ENCODE results near the gene PTHLH.

The PTHLH gene

DNA sequence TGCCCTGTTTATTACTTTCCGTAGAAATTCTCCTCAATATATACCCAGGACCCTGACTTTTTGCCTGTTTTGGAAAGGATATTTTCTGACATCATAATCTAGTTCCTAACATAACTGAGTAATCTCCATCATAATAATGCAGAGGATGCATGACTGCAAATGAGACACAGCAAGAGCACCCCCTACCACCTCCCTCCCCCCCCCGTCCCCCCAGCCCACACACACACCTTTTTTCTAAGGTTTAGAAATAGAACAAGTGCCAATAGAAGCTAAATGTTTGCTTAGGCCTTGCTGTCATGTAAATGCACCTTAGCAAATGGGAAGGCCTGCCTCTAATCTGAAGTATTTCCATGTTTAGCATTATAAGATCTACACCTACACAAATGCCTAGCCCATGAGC, at the start of gene PTHLH:
Gene PTHLH (minus strand): TSS at position 13 of the 400 bp plus-strand sequence. CDS start 3,239 bp downstream, outside the sequence.
- Histone ChIP-seq H3K27me3 (peaks cover 90 to 100% (median 98%) of the 10 kb centered on the region in 11 experiments), H4K20me1 (peaks cover 0 to 22% (median 6%) of the 10 kb centered on the region in 11 experiments; a peak in 12 of 22 replicates), H3K9me3 (replicated peaks in 1 of 11) (peaks cover 25 to 41% (median 34%) of the 10 kb centered on the region in 11 experiments), H3K4me1 (peaks cover 9 to 16% (median 11%) of the 10 kb centered on the region in 10 experiments; a peak in 16 of 20 replicates), H3K27ac (no peak within 1 kb of the TSS), H3K9ac (no peak within 1 kb of the TSS), H3K4me3 (no peak within 1 kb of the TSS), H3K4me2 (peak within 1 kb of the TSS in 2 of 11 experiments; percentile 1 to 11; a peak in 1 of 22 replicates), H3K36me3 (no peaks in the 10 kb centered on the region)
- TF ChIP-seq Cebpa-rat (IDR thresholded peaks at IDR 0.05) = no peak

DNA sequence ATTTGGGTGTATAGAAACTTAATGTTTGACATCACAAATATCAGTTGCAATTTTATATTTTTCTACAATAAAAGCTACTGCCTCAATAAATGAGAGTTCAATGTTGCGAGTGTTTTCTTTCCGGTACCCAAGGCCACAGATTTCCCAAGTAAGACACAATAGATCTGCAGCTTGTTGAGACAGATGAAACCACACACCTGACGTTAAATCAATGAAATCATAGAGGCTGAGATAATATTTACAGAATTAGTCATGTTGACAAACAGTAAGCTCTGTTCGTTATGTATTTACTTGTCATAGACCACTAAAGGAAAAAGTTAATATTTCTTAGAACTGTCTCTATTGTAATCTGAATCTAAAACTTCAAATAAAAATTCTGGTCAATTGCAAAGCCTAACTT, 49.2 kb upstream of the PTHLH start:
- Histone ChIP-seq H3K4me2 (no peak overlapping the region), H3K36me3 (no peaks in the 10 kb centered on the region), H4K20me1 (no peaks in the 10 kb centered on the region), H3K4me1 (no peaks in the 10 kb centered on the region; a peak in 1 of 20 replicates), H3K9me3 (replicated peaks in 1 of 11) (no peaks in the 10 kb centered on the region), H3K4me3 (no peak overlapping the region), H3K9ac (no peak overlapping the region), H3K27me3 (no peaks in the 10 kb centered on the region), H3K27ac (no peak overlapping the region)
- no peak for TF ChIP-seq Cebpa-rat (IDR thresholded peaks at IDR 0.05)

DNA sequence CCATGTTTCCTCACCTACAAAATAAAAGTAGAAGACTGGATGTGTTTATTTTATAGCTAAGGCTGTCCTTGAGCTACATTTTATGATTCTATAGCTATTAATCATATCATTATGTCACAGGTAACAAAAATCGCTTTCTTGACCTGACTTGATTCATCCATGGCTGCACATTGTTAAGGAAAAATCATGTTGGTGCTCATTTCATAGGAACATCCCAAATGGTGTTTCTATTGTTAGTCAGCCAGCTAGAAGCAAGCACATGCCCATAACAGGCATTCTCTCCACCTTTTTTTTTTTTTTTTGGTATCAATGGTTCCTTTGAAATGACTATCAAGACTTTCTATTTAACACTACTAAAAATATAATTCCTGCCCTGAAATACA, 45.3 kb upstream of the PTHLH start:
- no peaks in the 10 kb centered on the region for H3K4me1 ChIP-seq
- H3K9me3 ChIP-seq (replicated peaks in 1 of 11) = no peaks in the 10 kb centered on the region
- H3K4me3 ChIP-seq = no peak overlapping the region
- no peaks in the 10 kb centered on the region for H4K20me1 ChIP-seq
- H3K4me2 ChIP-seq = no peak overlapping the region
- no peak overlapping the region for H3K27ac ChIP-seq
- H3K36me3 ChIP-seq = no peaks in the 10 kb centered on the region
- no peaks in the 10 kb centered on the region for H3K27me3 ChIP-seq
- H3K9ac ChIP-seq = no peak overlapping the region
- no peak for TF ChIP-seq Cebpa-rat (IDR thresholded peaks at IDR 0.05)

DNA sequence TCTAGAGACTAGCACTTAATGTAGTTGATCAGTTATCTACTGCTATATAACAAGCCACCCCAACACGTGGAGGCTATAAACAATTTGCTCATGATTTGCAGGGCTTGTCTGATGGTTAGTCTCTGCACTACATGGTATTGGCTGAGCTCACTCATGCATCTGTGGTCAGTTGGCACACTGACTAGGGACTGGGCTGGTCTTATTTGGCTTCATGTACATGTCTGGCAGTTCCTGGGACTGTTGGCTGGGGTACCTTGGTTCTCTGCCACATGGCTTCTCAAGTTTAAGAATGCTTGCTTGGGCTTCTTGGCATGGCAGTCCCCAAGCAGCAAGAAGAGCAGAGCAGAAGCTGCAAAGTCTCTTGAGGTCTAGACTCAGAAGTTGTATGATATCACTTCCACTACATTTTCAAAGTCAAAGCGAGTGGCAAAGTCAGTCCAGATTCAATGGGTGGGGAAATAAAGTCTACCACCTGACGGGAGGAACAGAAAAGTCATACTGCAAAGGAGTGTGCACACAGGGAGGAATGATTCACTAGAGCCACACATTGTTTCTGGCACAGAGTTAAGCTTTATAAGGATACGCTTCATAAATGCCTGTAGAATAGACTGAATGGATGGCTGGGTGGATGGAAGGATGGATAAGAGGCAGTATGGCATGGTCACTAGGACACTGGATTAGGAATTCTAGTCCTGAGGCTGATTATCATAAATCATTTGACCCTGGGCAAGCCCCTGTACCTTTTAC, 44.8 kb upstream of the PTHLH start:
- Histone ChIP-seq H3K9ac (no peak overlapping the region), H3K27ac (no peak overlapping the region), H3K9me3 (replicated peaks in 1 of 11) (no peaks in the 10 kb centered on the region), H3K27me3 (no peaks in the 10 kb centered on the region), H4K20me1 (no peaks in the 10 kb centered on the region), H3K4me2 (no peak overlapping the region), H3K4me1 (no peaks in the 10 kb centered on the region), H3K36me3 (no peaks in the 10 kb centered on the region), H3K4me3 (no peak overlapping the region)
- TF ChIP-seq Cebpa-rat (IDR thresholded peaks at IDR 0.05) = no peak

DNA sequence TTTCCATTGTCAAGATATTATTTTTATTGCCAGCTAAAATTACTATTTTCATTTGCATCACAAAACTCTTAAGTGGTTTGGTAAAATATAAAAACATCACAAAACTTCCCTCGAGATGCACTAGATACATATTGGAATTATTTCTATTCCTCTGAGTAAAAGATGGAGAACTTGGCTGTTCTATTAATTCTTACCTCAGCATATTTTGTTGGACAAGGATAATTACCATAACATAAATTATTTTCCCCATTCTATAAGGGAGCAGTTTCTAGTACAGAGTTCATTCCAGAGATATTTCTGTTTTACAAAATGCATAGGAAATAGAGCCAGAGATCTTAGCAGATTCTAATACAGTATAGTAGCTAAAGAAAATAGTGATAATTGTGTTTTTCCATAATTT, 42.6 kb upstream of the PTHLH start:
- TF ChIP-seq Cebpa-rat (IDR thresholded peaks at IDR 0.05) = no peak
- H3K4me1 ChIP-seq = no peaks in the 10 kb centered on the region
- H3K9ac ChIP-seq = no peak overlapping the region
- no peaks in the 10 kb centered on the region for H4K20me1 ChIP-seq
- no peaks in the 10 kb centered on the region for H3K36me3 ChIP-seq
- no peak overlapping the region for H3K27ac ChIP-seq
- no peak overlapping the region for H3K4me2 ChIP-seq
- H3K9me3 ChIP-seq (replicated peaks in 1 of 11) = no peaks in the 10 kb centered on the region
- H3K27me3 ChIP-seq = no peaks in the 10 kb centered on the region
- H3K4me3 ChIP-seq = no peak overlapping the region

DNA sequence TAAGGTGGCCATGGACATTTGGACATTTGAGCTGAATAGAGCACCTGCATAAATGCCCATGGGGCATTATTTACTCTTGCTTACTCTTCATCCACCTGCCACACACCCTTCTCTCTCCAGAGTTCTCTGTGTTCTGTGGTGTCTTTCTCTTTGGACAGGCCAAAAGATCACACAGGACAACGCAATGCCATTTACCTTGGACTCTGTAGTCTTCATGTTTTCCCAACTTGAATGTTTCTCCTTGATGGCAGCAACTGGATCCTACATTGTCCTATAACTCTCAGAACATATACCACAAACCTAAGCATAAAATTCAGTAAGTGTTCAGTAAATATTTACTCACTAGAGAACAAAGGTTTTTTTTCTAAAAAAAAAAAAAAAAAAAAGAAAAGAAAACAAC, 41.7 kb upstream of the PTHLH start:
- H4K20me1 ChIP-seq = no peaks in the 10 kb centered on the region
- H3K9me3 ChIP-seq (replicated peaks in 1 of 11) = no peaks in the 10 kb centered on the region
- H3K4me1 ChIP-seq = no peaks in the 10 kb centered on the region
- H3K4me3 ChIP-seq = no peak overlapping the region
- no peak overlapping the region for H3K27ac ChIP-seq
- no peaks in the 10 kb centered on the region for H3K36me3 ChIP-seq
- H3K9ac ChIP-seq = no peak overlapping the region
- no peaks in the 10 kb centered on the region for H3K27me3 ChIP-seq
- H3K4me2 ChIP-seq = no peak overlapping the region
- no peak for TF ChIP-seq Cebpa-rat (IDR thresholded peaks at IDR 0.05)

DNA sequence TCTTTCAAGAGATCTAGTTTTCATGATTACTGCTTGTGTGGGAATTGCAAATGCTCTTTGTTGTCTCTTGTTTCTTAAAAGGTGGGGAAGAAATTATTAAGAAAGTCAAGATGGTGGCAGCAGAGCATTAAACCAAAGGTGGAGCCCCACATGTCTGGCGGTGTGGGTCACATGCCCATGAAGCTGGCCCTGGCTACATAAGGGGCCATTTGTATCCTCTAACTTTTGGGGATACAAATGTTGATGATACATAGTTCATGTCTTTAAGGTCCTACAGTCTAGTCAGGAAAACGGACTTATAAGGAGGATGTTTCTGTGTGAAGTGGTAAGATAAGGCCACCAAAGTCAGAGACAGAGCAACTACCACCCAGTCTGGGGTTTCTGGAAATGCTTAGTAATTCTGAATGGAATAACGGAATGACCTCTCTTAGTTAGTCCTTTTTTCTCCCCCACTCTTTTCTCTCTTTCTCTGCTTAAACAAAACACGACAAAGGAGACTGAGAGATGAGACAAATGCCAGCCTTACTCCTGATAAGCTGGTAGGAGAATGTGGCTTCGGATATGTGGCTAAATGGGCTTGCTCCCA, 39.9 kb upstream of the PTHLH start:
- H3K27ac ChIP-seq = no peak overlapping the region
- H3K27me3 ChIP-seq = no peaks in the 10 kb centered on the region
- H3K9ac ChIP-seq = no peak overlapping the region
- no peaks in the 10 kb centered on the region for H3K36me3 ChIP-seq
- H3K4me1 ChIP-seq = no peaks in the 10 kb centered on the region
- no peak overlapping the region for H3K4me3 ChIP-seq
- H4K20me1 ChIP-seq = no peaks in the 10 kb centered on the region
- H3K4me2 ChIP-seq = no peak overlapping the region
- no peaks in the 10 kb centered on the region for H3K9me3 ChIP-seq (replicated peaks in 1 of 11)
- no peak for TF ChIP-seq Cebpa-rat (IDR thresholded peaks at IDR 0.05)

DNA sequence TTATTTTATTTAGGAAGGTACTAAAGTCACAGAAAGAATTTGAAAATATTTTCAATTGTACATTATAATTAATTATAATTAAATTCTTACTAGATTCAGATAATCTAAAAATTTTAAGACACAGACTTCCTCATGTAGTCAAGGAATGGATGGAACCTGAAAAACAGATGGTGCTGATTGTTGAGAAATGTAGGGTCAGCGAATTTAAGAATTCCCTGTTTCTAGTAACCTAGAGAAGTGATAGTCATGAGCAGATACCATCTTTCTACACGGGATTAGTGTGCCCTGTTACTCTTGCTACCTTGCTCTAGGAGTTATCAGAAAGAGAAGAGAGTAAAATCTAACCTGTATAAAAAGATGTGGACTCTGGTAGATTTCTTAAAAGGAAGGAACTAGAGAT, 37.5 kb upstream of the PTHLH start:
- no peak overlapping the region for H3K4me3 ChIP-seq
- no peaks in the 10 kb centered on the region for H3K27me3 ChIP-seq
- TF ChIP-seq Cebpa-rat (IDR thresholded peaks at IDR 0.05) = no peak
- no peaks in the 10 kb centered on the region for H3K9me3 ChIP-seq (replicated peaks in 1 of 11)
- no peaks in the 10 kb centered on the region for H3K36me3 ChIP-seq
- H4K20me1 ChIP-seq = no peaks in the 10 kb centered on the region
- H3K9ac ChIP-seq = no peak overlapping the region
- no peak overlapping the region for H3K4me2 ChIP-seq
- H3K27ac ChIP-seq = no peak overlapping the region
- H3K4me1 ChIP-seq = no peaks in the 10 kb centered on the region

DNA sequence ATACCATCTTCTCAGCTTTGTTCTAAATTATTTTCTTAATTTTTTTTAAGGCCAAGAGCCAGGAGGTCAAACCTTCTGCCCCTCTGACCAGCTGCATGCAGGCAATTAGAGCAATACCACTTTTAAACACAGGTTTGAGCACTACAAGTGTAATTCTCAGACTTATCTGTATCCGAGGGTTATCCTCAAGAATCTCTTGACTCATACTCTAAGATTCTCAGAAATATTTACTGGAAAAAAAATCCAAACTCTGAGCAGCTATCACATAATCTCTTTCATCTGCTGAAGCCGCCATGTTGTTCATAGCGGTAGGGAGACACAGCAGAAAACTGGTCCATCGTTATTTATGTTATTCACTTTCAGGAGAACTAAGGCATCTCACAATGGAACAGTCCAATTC, 27.4 kb upstream of the PTHLH start:
- no peak overlapping the region for H3K9ac ChIP-seq
- H4K20me1 ChIP-seq = no peaks in the 10 kb centered on the region
- H3K9me3 ChIP-seq (replicated peaks in 1 of 11) = peaks cover 0 to 14% (median 0%) of the 10 kb centered on the region in 11 experiments; a peak in 4 of 22 replicates
- no peak overlapping the region for H3K27ac ChIP-seq
- H3K4me2 ChIP-seq = no peak overlapping the region
- no peak overlapping the region for H3K4me3 ChIP-seq
- H3K4me1 ChIP-seq = no peaks in the 10 kb centered on the region
- no peak for TF ChIP-seq Cebpa-rat (IDR thresholded peaks at IDR 0.05)
- H3K36me3 ChIP-seq = no peaks in the 10 kb centered on the region
- H3K27me3 ChIP-seq = no peaks in the 10 kb centered on the region

DNA sequence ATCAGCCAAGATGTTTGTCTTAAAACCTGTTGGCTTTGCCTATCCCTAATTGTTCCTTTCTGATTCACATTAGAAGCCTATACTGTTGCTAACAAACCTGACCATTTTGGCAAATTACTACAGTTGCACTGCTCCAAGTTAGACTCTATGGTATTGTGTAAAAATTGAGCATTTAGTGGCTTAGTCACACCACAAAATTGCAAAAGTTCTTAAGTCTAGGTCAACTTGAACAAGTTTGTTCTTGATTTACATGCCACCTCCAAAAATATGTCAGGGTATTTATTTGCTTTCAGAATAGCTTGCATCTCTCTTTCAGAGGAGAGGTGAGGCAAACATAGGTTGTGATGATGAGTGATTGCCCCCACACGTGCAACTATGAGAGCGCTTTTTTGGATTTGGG, 27.0 kb upstream of the PTHLH start:
- Histone ChIP-seq H3K4me3 (no peak overlapping the region), H3K9ac (no peak overlapping the region), H3K4me2 (no peak overlapping the region), H3K27me3 (no peaks in the 10 kb centered on the region), H3K27ac (no peak overlapping the region), H3K4me1 (no peaks in the 10 kb centered on the region), H3K36me3 (no peaks in the 10 kb centered on the region), H3K9me3 (replicated peaks in 1 of 11) (peaks cover 0 to 14% (median 0%) of the 10 kb centered on the region in 11 experiments; a peak in 4 of 22 replicates), H4K20me1 (no peaks in the 10 kb centered on the region)
- no peak for TF ChIP-seq Cebpa-rat (IDR thresholded peaks at IDR 0.05)
